ENCODE data around the gene SIM1.

GRCh38 chr6:100430962-100431361 lies 33.8 kb downstream of the SIM1 start:
- TF ChIP-seq CTCF (IDR thresholded peaks at IDR 0.05; ENCODE audit: low read length) = no peak
- TF ChIP-seq EZH2 (IDR thresholded peaks at IDR 0.05; ENCODE audit: borderline replicate concordance, low read length) = no peak

Measured in OCI-LY1 (cell line).